ENCODE measurements around the gene TRIM7. TPM values are rescaled to one million over a fixed set of nuclear protein-coding genes. Genes with fewer than 3 reads are reported as not detected.

The TRIM7 gene
- 0.91 TPM for polyA plus RNA-seq (2013, experiment 1 of 2; ENCODE audit: insufficient read length)
- 1.3 TPM for polyA plus RNA-seq (2013, experiment 2 of 2; ENCODE audit: insufficient read length)

- DNase-seq, result no peak
Observed at GRCh38 chr5:181204826-181205760, at the start of gene TRIM7. TSS of gene TRIM7 (minus strand) at chr5:181205196. CDS start at chr5:181205110, 86 bp downstream.

DNA sequence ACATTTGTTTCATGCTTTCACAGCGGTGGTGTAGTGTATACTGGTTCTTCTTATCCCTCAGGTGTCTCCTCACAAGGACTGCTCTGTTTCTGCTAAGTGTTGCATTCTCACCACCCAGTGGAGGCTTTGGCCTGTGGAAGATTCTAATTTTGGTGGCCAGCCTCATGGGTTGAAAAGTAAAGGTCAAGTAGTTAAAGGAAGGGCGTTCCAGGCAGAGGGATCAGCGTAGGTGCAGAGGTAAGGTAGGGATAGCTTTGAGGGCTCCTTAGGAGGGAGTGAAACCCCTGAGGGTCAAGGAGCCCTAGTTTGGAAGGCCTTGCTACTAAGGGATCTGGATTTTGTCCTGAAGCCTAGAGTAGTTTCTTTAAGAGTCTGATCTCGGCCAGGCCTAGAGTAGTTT, 43.3 kb upstream of the TRIM7 start:
- DNase-seq, result no peak

- peak; percentile 87 for DNase-seq
Observed at GRCh38 chr5:181246276-181247049, 41.5 kb upstream of the TRIM7 start.

DNA sequence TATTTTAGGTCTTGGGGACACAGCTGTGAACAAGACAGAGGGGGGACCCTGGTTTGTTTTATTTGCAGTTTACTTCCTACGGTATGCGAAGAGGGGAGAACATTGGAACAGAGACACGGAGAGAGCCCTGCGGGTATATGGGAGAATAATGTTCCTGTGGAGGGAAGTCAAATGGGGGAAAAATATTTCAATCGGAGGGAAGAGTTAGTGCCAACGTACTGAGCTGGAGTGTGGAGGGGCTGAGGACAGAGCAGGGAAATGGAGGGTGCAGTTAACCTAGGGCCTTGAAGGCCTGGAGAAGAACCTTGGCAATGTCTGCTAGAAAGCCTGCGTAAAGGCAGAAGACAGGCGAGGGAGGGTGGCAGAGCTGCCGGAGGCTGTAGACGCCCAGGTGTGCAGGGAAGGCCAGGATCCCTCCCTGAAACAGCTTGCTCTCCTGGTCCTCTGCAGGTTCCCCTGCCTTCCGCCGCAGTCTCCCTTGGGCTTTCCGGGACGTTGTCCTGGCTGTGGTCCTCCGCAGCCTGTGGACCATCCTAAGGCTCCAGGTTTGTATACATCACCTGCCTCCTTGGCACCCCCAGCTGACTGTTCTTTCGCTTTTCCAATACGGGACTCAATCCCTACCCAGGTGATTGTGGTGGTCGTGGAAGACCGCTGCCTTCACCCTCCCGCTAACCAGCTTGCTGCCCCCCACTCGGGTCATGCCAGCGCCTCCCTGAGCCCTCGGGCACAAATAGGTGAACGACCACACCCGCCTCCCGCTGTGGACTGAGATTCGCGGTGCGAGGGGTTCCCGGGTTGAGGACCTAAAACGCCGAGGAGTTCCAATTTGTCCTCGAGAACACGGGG, 40.7 kb upstream of the TRIM7 start:
- no peak for DNase-seq

- DNase-seq, result peak; percentile 91
Observed at GRCh38 chr5:181243564-181244343, 38.8 kb upstream of the TRIM7 start, which contains the start of gene RACK1. TSS of gene RACK1 (minus strand) at chr5:181243906. CDS start at chr5:181243800, 106 bp downstream.

- no peak for DNase-seq
Observed at GRCh38 chr5:181243018-181243563, 38.1 kb upstream of the TRIM7 start.

- DNase-seq, result no peak
Observed at GRCh38 chr5:181242031-181242451, 37.0 kb upstream of the TRIM7 start.

DNA sequence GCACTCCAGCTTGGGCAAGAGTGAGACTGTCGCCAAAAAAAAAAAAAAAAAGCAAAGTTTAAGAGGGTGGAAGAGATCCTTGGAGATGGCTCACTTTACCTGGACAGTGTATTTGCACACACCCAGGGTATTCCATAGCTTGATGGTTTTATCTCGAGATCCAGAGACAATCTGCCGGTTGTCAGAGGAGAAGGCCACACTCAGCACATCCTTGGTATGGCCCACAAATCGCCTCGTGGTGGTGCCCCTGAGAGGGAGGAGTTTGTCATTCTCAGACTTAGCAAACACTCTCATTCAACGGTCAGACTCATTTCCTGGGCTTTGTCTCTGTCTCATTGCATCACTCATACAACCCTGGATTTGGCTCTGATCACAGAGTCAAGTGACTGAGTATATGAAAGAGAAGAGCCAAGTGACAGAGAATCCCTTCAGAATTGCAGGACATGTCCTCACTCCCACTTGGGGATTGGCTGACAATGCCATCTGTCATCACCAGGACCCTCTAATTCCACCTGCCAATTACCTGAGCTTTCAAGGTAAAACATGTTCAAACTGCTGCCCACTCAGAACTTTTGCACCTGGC, 36.5 kb upstream of the TRIM7 start:
- DNase-seq, result peak; percentile 77

DNA sequence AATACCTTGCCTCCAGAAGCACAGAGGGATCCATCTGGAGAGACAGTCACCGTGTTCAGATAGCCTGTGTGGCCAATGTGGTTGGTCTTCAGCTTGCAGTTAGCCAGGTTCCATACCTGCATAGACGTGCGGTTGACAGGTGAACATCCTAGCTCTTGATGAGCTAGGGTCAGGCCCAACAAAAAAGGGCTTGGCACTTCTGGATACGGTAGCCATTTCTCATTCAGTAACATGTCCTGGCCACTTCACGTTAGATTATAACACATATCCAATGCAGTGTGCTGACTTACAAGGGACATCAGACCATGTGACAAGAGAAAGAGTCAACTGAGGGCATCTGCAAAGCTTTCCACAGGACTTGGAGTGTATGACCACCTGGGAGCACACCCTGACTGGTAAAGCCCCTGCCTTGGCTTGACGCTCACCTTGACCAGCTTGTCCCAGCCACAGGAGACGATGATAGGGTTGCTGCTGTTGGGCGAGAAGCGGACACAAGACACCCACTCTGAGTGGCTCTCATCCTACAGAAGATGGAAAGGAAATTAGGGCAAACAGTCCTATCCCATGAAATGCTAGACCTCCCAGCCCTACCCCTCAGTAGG, 34.2 kb upstream of the TRIM7 start:
- no peak for DNase-seq

- DNase-seq, result no peak
Observed at GRCh38 chr5:181237729-181238385, 32.9 kb upstream of the TRIM7 start.

DNA sequence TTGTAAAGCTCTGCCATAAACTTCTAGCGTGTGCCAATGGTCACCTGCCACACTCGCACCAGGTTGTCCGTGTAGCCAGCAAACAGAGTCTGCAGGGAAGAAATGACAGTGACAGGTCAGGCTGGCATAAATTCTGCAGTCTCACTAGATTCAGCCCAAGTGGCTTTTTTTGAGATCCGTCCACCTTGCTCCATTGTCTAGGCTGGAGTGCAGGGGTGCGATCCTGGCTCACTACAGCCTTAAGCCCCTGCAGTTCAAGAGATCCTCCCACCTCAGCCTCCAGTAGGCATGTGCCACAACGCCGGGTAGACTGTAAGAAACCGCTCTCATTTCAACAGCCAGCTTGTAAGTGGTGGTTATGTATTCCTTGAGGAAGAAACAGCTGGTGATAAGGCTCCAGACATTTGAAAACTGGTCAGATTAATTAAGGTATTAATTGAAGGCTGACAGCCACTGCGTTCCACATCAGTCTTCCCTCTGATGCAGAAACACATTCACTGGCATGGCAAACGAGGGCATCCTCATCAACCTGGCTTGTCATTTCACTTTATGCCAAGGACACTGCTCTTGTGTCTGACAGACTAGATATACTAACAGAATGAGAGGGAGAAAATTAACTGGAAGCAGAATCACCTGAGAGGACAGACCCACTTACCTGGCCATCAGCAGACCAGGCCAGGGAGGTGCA, 32.1 kb upstream of the TRIM7 start:
- no peak for DNase-seq

DNA sequence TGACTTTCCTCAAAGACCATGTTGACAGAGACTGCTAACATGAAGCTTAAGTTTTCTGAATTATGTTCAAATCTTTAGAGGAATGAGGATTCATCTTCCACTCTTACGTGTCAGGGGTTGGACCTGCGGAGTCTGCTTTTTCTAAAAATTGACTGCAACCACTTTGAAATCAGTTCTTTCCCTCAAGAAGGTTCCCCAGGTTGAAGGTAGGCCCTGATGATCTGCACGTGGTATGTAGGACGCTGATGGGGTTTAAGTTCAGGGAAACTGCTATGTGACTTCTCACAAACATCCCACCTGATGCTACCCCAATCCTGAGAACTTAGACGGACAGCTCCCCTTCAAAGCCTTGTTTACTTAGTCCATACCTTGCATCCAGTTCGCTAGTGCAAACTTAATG, 31.5 kb upstream of the TRIM7 start:
- DNase-seq, result no peak

GRCh38 chr5:181235689-181236366, 30.8 kb upstream of the TRIM7 start:
- no peak for DNase-seq

DNA sequence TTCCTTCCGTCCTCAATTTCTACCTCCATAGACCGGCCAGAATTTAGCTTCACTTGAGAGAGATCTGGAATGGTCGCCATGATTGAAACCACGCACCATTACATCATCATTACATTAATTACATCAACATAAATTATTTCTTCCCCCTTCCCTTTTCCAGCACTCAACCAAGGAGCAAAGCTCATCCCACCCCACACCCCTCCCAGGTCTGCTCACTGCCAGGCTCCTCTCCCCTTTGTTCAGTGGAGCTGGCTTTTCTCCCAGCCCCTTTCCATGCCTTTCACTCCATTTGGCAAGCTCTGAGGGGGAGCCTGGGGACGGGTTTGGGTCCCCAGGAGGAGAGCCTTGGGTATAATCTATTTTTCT, 30.3 kb upstream of the TRIM7 start:
- DNase-seq, result no peak

- DNase-seq, result no peak
Observed at GRCh38 chr5:181234455-181235306, 29.7 kb upstream of the TRIM7 start.

DNA sequence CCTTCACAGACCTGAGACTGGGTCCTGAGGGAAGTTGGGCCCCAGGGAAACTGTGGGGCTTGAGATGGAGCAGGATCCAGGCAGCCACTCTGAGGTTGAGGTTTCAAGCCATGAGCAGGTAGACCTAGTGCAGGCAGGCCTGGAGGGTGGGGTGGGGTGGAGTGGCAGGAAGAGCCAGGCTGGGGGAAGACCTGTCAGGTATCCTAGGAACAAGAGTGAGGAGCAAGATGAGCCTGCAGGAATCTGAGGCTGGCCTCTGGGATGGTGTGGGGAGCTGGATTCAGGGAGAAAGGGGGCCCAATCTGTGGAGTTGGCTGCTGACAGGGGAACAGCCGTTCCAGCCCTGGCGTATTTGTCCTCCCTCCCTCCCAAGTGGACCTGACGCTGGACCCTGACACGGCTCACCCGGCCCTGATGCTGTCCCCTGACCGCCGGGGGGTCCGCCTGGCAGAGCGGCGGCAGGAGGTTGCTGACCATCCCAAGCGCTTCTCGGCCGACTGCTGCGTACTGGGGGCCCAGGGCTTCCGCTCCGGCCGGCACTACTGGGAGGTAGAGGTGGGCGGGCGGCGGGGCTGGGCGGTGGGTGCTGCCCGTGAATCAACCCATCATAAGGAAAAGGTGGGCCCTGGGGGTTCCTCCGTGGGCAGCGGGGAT, 28.9 kb upstream of the TRIM7 start:
- no peak for DNase-seq
